ENCODE measurements around the gene PODNL1.
A peak's percentile ranks its signal among the peaks of the same experiment; 100 is the strongest.

PODNL1 gene

DNA sequence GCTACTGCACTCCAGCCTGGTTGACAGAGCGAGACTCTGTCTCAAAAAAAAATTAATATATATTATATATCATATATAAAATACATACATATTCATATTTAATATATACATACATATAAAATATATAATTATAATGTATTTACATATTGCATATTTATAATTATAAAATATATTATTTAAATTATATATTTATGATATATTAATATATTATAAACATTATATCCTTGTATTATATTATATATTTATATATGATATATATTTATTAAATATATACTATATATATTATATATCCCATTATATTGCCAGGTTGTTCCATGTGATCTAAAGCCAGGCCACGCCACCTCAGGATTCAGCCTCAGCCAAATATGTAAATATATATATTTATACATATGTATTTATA lies 42.0 kb downstream of the PODNL1 start:
- no peak for DNase-seq (ENCODE audit: low spot score)
- no peak for FAIRE-seq

GRCh38 chr19:13894552-13894951 lies 43.7 kb downstream of the PODNL1 start:
- FAIRE-seq (no peak), DNase-seq (ENCODE audit: low spot score) (no peak)

DNA sequence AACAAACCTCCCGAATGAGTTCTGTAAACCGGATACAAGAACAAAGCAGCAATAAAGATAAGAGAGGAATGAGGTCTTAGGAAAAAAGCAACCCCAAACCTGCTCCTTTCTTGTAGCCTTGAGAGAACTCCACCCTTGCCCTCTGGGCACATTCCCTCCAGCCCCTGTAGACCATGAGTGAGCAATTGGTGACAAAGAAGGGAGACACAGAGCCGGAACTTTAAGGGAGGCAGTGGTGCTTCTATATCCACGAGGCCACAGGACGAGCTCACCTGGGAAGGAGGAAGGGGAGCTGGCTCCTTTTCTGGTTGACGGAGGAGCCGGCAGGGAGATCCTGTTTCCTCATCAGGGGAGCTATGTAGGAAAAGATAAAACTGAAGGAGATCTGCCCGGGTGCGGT lies 45.3 kb downstream of the PODNL1 start:
- FAIRE-seq = no peak
- DNase-seq (ENCODE audit: low spot score) = no peak

GRCh38 chr19:13890136-13890535 lies 48.1 kb downstream of the PODNL1 start:
- FAIRE-seq (no peak), DNase-seq (ENCODE audit: low spot score) (no peak)

GRCh38 chr19:13888281-13888680 lies 49.9 kb downstream of the PODNL1 start:
- DNase-seq (ENCODE audit: low spot score) (no peak), FAIRE-seq (no peak)

DNA sequence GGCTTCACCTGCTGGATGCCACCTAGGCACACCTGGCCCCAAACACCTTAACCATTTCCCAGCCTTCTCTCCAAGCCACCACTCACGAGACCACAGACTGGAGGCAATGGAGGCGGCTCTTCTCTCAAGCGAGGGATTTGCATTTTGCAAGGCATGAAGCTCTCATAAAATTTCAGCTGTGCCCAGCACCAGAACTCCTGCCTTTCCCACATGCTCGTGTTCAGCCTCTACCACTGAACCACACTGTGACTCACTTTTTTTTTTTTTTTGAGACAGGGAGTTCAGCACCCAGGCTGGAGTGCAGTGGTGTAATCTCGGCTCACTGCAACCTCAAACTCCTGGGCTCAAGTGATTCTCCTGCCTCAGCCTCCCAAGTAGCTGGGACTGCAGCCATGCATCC lies 50.7 kb downstream of the PODNL1 start:
- DNase-seq (ENCODE audit: low spot score) = no peak
- no peak for FAIRE-seq

DNA sequence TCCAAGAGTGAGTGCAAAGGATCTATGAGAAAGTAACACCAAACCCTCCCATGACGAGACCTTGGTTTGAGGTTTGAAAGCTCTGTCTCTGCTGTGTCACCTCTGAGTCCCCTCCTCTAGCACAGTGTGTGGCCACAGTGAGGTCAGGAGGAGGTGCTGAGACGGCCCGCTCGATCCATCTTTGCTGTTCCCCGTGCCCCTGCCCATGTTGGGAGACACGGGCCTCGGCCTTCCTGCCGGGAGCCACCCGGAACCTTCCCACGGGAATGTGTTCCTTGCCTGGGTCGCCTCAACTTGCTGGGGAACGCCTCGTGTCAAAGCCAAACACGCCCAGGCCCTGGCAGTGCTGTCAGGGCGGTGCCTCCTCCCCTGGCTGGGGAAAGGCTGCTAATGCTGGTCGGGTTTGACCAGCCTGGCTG lies 51.2 kb downstream of the PODNL1 start:
- DNase-seq (ENCODE audit: low spot score) (no peak), FAIRE-seq (no peak)

- no peak for FAIRE-seq
- DNase-seq (ENCODE audit: low spot score) = no peak
Observed at GRCh38 chr19:13885826-13886365, 52.3 kb downstream of the PODNL1 start.

DNA sequence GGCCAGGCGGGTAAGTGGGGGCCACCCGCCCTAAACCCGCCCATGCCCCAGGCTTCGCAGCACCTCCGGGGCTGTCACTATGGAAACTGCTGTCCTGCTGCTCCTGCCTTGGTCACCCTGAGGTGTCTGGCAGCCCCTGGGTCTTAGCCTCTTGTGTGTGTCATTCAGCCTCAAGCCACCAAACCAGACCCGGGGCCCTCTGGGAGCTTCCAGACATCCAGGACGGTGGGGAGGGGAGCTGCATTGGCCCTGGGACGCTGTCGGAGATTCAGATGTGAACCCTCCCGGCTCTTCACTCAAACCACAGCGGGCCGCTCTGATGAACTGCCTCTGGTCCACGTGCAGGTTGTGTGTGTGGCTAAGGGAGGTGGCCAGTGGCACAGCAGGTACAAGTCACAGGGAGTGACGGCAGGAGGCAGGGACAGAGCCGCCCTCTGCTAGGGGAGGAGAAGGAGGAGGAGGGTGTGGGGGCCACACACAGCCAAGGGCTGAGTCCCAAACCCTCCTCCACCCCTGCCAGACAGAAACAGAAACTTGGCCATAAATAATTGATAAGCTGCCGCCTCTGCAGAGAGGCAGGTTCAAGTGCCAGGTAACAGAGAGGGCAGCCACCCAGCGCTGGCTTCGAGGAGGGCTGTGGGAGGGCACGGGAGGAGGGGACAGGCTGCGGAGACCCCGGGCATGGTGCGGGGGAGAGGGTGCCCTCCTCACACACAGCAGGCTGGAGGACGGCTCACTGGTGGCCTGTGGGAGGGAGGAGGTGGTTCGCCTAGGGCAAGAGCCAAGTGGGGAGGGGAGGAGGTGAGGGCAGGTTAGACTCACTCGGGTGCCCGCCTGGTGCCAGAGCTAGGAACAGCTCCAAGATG lies 53.3 kb downstream of the PODNL1 start:
- no peak for DNase-seq (ENCODE audit: low spot score)
- no peak for FAIRE-seq

DNA sequence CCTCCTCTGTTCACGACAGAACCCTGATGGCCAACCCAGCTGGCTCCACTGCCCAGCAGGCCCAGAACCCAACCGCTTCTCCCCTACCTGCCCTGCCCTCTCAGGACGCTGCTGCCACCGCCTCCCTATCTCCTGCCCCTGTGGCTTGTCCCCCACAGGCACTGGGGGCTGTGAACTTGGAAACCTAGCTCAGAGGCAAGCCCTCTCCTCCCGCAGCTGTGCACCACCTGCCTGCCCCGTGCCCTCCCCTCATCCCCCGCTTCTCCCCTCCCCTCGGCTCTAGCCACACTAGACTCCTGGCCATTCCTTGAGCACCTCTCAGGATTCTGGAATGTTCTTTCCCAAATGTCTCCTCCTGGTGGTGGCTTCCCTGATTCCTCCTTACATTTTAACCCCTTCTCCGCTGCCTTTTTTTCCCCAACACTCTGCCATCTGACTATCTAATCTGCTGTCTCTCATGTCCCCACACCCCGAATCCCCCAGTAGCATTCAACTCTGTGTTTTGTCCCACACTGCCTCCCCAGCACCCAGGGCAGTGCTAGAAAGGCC lies 54.6 kb downstream of the PODNL1 start:
- DNase-seq (ENCODE audit: low spot score) (no peak), FAIRE-seq (no peak)

- DNase-seq (ENCODE audit: low spot score) = no peak
- FAIRE-seq = no peak
Observed at GRCh38 chr19:13882836-13883235, 55.4 kb downstream of the PODNL1 start.

GRCh38 chr19:13882419-13882795 lies 55.8 kb downstream of the PODNL1 start:
- FAIRE-seq (no peak), DNase-seq (ENCODE audit: low spot score) (no peak)

DNA sequence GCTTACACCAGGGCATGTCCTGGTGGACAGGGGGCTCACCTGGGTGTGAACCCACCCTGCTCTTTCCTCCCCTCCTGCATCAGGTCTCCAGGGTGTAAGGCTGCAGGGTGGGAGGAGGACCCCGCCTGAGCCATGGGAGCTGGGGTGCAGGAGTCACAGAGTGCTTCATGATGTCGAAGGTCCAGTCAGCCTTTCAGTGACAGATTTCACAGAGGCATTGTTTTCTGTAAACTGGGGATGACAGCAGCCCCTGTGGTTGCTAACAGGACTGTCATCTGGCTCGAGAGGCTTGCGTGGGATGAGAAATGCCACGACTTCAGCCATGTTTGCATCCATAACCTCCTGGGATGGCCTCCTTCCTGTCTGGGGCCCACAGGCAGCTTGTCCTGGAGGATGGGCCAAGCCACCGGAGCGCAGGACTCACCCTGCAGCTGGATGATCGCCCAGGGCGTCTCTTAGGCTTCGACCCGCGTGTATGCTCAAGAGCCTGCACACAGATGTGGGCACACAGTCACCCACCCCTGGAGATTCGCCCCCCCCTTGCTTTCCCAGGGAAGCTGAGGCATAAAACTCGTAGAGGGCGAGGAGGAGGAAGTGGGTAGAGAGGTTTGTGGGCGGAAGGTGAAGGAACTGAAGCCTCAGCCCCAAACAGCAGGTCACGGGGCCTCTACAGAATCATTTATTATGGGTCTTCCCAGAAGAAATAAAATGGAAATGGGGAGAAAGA lies 56.4 kb downstream of the PODNL1 start:
- FAIRE-seq (no peak), DNase-seq (ENCODE audit: low spot score) (peak; percentile 40)

DNA sequence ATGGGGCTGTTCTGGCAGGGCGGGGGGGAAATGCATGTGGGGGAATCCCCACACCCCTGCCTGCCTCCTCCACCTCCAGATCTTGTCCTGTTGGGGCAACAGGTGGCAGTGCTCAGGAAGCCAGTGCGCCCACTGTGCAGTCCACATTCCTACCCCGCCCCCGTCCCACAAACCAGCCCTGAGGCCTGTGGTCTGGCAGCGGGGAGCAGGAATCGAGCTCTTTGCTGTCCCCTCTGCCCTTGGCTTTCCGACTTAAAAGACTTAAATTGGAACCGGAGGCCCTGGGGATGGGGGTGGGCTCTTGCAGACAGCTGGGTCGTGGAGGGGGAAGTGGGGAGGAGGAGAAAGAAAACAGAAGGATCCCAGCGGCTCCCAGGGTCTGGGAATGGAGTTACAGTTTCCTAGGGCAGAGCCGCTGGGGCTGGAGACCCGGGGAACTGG lies 56.9 kb downstream of the PODNL1 start:
- FAIRE-seq = no peak
- DNase-seq (ENCODE audit: low spot score) = peak; percentile 33
